Endometrial microvascular endothelial cells (primary cell): ENCODE measurements around the gene UTP4. TPM values are rescaled to one million over a fixed set of nuclear protein-coding genes. Genes with fewer than 3 reads are reported as not detected.

Source experiments
- in situ Hi-C: cut with HindIII; loops from 2 replicates; pipeline ENCODE4 v1.10.0; 2017; ENCODE audit warnings: low sequenced_read_pairs, low pct_unique_long_range_greater_than_20kb; ENCODE audit errors: inconsistent ontology term
- total RNA-seq: library from RNA; depleted of rRNA; stranded (reverse); fragments of >200 nt; gene quantifications from one replicate; pipeline ENCODE4 v1.2.3, GENCODE V29; 2015; ENCODE audit errors: inconsistent ontology term

The UTP4 gene
- 42.6 TPM for total RNA-seq

GRCh38 chr16:69132424-69133252, at the start of gene UTP4, which contains the start of gene CHTF8:
TSS of gene UTP4 (plus strand) at chr16:69132649. CDS start at chr16:69133460, 811 bp downstream.
TSS of gene CHTF8 (minus strand) at chr16:69132588. CDS start at chr16:69121458, 11,130 bp downstream.
- in situ Hi-C loops, result no loop called here

GRCh38 chr16:69083306-69083941, 49.0 kb upstream of the UTP4 start:
- in situ Hi-C loops, result no loop called here

GRCh38 chr16:69084289-69084688, 48.2 kb upstream of the UTP4 start:
- in situ Hi-C loops, result no loop called here

GRCh38 chr16:69085032-69085695, 47.3 kb upstream of the UTP4 start:
- in situ Hi-C loops, result no loop called here

- in situ Hi-C loops, result no loop called here
Observed at GRCh38 chr16:69087161-69087581, 45.3 kb upstream of the UTP4 start.

- in situ Hi-C loops, result no loop called here
Observed at GRCh38 chr16:69088684-69089083, 43.8 kb upstream of the UTP4 start.

GRCh38 chr16:69089091-69089910, 43.1 kb upstream of the UTP4 start:
- in situ Hi-C loops, result no loop called here

- in situ Hi-C loops, result no loop called here
Observed at GRCh38 chr16:69093974-69094373, 38.5 kb upstream of the UTP4 start.

- in situ Hi-C loops, result no loop called here
Observed at GRCh38 chr16:69094501-69094900, 37.9 kb upstream of the UTP4 start.

- in situ Hi-C loops, result no loop called here
Observed at GRCh38 chr16:69095193-69095592, 37.3 kb upstream of the UTP4 start.

GRCh38 chr16:69100071-69100691, 32.3 kb upstream of the UTP4 start:
- in situ Hi-C loops, result loop anchor here (25.0 kb wide), 1 partner anchor 188 kb away; no protein-coding TSS in a partner anchor

GRCh38 chr16:69105501-69106361, 26.7 kb upstream of the UTP4 start, which contains the start of gene HAS3:
TSS of gene HAS3 (plus strand) at chr16:69105653. CDS start at chr16:69109396, 3,743 bp downstream.
- in situ Hi-C loops, result loop anchor here (25.0 kb wide), 1 partner anchor 193 kb away; no protein-coding TSS in a partner anchor

- in situ Hi-C loops, result loop anchor here (25.0 kb wide), 1 partner anchor 194 kb away; no protein-coding TSS in a partner anchor
Observed at GRCh38 chr16:69106491-69107315, 25.7 kb upstream of the UTP4 start.

- in situ Hi-C loops, result loop anchor here (25.0 kb wide), 1 partner anchor 195 kb away; no protein-coding TSS in a partner anchor
Observed at GRCh38 chr16:69107316-69107962, 25.0 kb upstream of the UTP4 start.

GRCh38 chr16:69108064-69108904, 24.2 kb upstream of the UTP4 start:
- in situ Hi-C loops, result loop anchor here (25.0 kb wide), 1 partner anchor 196 kb away; no protein-coding TSS in a partner anchor
